Stimulated activated CD4-positive, alpha-beta T cell treated with anti-CD3 and anti-CD28 coated beads, Interleukin-15, amount 100 ng/mL, for 24 hours (primary cell): ENCODE measurements around the gene COPS8.

Experiments used
- DNase-seq: peaks from one replicate; pipeline ENCODE4 v3.0.0-alpha.2; 2020

COPS8 gene

GRCh38 chr2:237102428-237102827 is 16.7 kb downstream of the COPS8 start:
- no peak for DNase-seq

- no peak for DNase-seq
Observed at GRCh38 chr2:237109421-237109934, 23.8 kb downstream of the COPS8 start.

- DNase-seq = no peak
Observed at GRCh38 chr2:237113026-237113795, 27.5 kb downstream of the COPS8 start.

- no peak for DNase-seq
Observed at GRCh38 chr2:237115870-237116269, 30.2 kb downstream of the COPS8 start.

- DNase-seq = no peak
Observed at GRCh38 chr2:237116431-237116830, 30.7 kb downstream of the COPS8 start.

GRCh38 chr2:237118025-237118424 is 32.3 kb downstream of the COPS8 start:
- no peak for DNase-seq

- DNase-seq = no peak
Observed at GRCh38 chr2:237118561-237119155, 33.0 kb downstream of the COPS8 start.

GRCh38 chr2:237120916-237121315 is 35.2 kb downstream of the COPS8 start:
- DNase-seq = no peak

- DNase-seq = no peak
Observed at GRCh38 chr2:237121321-237121720, 35.6 kb downstream of the COPS8 start.

- peak; percentile 75 for DNase-seq
Observed at GRCh38 chr2:237122214-237122666, 36.6 kb downstream of the COPS8 start.

- no peak for DNase-seq
Observed at GRCh38 chr2:237124820-237125219, 39.1 kb downstream of the COPS8 start.

GRCh38 chr2:237125967-237126366 is 40.3 kb downstream of the COPS8 start:
- no peak for DNase-seq

GRCh38 chr2:237126519-237127174 is 41.0 kb downstream of the COPS8 start:
- DNase-seq = no peak

GRCh38 chr2:237128026-237128703 is 42.5 kb downstream of the COPS8 start:
- DNase-seq = peak; percentile 69

- DNase-seq = no peak
Observed at GRCh38 chr2:237128845-237129592, 43.3 kb downstream of the COPS8 start.

- no peak for DNase-seq
Observed at GRCh38 chr2:237129625-237130263, 44.1 kb downstream of the COPS8 start.

- no peak for DNase-seq
Observed at GRCh38 chr2:237130562-237131421, 45.1 kb downstream of the COPS8 start.

- no peak for DNase-seq
Observed at GRCh38 chr2:237131749-237132533, 46.3 kb downstream of the COPS8 start.

GRCh38 chr2:237132799-237133198 is 47.1 kb downstream of the COPS8 start:
- DNase-seq = no peak
